Myocyte (in vitro differentiated cells): ENCODE measurements around the gene RPS21. TPM values are rescaled to one million over a fixed set of nuclear protein-coding genes. Genes with fewer than 3 reads are reported as not detected.

Experiments used
- DNase-seq: peaks from one replicate; pipeline ENCODE4 v3.0.0-alpha.2; 2012; ENCODE audit warnings: low read depth
- total RNA-seq: library from RNA; depleted of rRNA; stranded (reverse); fragments of >200 nt; gene quantifications from 2 replicates; pipeline ENCODE4 v1.2.3, GENCODE V29; 2014

The RPS21 gene
- total RNA-seq, 1 donor from 2014 or later: 610 TPM

DNA sequence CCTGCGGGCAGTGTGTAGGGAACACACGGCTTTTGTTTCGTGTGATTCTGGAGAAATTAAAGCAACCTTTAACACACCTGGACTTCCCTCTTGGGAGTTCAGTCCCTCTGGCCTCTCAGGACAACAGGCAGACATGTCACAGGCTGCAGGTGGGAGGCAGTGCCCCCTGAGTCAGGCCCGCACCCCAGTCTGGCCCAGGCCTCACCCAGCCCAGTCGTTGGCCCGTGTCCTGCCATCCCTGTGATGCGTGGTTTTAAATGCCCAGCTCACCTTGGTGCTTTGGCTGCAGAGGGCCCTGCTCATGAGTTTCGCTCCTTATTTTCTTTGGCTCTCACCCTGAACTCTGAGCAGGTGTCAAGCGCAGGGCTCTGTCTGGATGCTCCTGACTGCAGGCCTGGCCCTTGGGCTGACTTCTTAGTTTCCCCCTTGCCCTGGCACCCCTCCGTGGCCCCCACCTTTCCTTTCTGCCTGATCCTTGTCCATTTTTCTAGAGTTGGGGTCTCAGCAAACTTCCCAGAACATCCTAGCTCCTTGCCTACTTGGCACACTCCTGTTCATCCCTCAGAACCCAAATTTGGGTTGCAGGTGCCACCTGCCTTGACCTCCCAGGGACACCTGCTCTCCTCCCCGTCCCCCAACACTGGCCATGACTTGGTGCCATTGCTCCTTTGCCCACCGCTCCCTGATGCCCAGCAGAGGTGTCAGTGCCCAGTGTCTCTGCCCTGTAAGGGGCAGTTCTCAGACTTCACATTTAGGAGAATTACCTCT lies 22.4 kb downstream of the RPS21 start:
- no peak for DNase-seq

DNA sequence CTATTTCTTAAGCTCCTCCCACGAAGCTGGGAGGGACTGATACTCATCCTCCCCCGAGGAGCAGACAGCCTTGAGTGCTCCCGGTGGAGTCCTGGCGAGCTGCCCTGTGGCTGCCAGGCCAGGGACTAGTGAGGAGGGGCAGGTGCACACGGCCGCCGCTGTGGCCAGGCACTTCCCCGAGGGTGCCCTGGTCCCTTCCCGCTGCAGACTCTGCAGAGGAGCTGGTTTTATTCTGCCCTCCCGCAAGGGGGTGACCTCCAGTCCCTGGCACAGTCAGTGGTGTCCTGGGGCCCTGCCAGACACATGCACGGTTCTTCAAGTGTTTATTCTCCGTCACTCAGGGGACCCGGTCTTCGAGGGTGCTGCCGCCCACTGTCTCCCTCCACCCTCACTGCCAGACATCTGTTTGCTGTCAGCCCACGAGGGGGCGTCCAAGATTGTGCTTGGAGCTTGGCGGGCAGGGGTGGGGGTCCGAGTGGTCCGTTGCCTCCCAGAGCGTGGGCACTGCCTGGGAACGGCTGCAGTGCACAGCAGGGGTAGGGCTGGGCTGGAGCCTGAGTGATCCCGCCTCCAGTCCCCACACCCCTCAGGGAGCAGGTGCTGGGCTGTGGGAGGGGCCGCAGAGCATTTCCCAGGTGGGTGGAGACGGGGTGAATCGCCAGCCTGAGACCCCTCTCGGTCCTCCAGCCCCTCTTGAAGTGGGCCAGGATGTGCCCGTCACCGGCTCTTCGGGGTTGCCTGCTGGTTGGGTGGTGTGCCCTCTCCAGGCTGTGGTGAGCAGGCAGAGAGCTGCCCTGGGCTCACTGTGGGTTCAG lies 23.2 kb downstream of the RPS21 start:
- DNase-seq: peak; percentile 79

DNA sequence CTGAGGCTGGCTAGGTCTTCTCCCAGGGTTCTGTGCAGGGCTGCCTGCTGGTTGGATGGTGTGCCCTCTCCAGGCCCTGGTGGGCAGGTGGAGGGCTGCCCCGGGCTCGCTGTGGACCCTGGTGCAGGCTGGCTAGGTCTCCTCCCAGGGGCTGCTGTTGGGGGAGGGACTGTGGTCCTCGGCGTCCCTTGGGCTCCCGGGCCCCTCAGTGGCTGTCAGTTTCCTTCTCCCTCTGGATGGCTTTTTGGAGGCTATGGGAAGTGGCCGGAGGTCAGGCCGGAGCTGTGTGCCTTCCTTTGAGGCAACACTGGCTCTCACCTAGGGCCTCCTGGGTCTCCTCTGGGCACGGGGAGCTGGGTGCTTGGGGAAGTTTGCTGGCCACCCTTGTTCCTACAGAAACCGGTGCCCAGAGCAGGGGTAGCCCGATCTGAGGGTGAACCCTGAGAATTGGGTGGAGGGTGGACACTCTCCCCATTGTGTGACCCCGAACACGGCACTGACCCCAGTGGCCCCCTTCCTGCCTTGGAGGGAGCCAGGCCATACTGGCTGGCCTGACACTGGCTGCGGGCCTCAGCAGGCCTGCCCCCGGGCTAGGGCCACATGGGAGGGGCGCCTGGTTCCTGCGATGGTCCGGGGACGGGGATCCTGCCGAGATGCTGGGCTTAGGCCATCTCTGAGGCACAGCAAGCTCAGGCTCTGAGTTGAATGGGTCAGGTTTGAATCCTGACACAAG lies 24.0 kb downstream of the RPS21 start:
- DNase-seq: no peak

DNA sequence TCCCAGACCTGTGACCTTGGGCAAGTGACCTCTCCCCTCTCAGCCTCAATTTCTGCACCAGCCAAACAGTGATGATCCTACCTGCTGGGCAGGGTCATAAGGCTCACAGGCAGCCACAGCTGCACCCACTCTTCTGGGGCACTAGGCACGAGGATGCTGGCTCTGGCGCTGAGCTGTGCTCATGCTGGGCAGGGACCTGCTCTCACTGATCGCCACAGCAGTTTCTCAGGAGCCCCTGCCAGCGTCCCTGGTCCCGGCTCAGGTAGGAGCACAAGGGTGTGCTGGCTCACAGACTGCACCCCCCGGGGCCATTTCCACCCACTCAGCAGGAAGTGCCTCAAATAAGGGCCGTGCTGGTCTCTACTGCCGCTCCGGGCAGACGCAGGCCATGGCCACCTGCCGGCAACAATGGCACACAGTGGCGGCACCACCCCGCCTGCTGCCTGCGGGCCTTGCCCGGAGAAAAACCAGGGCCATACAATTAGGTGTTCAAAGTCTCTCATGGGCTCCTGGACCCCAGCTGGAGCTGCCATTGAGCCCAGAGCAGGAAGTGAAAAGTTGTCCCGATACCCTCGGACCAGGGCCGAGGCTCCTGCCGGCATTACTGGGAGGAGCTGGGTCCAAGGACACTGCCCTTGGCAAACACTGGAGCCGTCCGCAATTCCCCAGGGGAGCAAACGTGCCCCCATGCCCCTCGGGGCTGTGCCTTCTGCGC lies 24.7 kb downstream of the RPS21 start:
- DNase-seq: no peak

DNA sequence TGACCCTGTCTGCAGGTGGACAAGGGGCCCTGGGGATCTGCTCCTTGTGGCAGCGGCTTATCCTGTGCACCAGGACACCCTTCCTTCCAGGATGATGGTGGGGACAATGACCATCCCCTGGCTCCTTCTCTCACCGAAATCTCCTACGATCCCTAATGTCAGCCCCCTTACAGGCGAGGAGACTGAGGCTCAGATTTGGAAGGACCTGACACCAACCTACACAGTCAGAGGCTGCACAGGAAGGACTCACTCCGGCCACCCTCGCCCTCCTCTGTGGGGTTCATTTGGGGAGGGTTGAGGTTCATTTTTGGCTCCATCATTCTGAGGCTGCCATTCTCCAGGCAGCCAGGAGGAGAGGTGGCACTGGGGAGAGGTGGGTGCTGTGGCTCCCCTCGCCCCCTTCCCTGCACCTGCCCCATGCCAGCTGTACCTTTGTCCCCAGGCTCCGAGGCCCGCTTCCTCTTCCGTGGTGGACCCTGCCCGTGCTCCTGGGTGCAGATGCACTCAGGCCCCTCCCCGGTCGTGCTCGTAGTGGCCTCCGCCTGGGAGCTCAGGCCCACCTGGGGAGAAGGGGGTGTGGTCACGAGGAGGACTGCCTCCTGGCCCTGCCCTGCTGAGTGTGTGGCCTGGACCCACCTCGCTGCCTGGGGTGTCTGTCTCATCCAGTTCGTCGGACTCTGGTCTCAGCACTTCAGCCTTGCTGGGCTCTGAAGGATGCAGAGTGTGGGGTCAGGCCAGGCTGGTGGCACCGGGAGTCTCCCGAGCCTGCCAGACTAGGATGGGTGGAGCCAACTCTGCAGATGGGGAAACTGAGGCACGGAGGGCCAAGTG lies 25.5 kb downstream of the RPS21 start:
- DNase-seq: no peak

- no peak for DNase-seq
Observed at GRCh38 chr20:62413025-62413570, 26.2 kb downstream of the RPS21 start.

DNA sequence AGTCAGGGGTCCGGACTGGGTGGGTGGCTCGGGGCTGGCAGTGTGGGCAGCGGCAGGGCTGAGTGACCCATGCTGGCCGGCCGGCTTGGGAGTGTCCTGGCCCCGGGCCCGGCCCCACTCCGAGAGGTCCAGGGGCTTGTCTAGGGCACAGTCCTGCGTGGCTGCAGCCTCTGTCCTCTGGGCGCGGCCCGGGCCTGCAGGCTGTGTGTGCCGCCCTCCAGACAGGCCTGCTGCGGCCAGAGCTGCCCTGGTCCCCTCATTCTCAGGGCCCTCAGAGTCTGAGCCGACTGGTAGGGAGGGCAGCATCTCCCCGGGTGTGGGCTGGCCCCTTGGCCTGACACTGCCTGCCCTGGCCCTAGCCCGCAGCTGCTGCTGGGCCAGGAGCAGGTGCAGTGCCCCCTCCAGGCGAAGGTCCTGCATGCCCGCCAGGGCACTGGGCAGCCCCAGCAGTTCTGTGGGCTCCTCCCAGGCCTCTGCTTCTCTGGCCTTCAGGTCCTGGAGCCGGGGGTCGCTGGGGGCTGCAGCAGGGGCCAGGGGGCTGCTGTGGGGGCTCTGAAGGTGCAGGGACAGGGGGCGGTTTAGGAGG lies 27.1 kb downstream of the RPS21 start:
- peak; percentile 68 for DNase-seq

- no peak for DNase-seq
Observed at GRCh38 chr20:62415354-62416111, 28.6 kb downstream of the RPS21 start.

- DNase-seq: no peak
Observed at GRCh38 chr20:62416651-62417637, 30.0 kb downstream of the RPS21 start.

DNA sequence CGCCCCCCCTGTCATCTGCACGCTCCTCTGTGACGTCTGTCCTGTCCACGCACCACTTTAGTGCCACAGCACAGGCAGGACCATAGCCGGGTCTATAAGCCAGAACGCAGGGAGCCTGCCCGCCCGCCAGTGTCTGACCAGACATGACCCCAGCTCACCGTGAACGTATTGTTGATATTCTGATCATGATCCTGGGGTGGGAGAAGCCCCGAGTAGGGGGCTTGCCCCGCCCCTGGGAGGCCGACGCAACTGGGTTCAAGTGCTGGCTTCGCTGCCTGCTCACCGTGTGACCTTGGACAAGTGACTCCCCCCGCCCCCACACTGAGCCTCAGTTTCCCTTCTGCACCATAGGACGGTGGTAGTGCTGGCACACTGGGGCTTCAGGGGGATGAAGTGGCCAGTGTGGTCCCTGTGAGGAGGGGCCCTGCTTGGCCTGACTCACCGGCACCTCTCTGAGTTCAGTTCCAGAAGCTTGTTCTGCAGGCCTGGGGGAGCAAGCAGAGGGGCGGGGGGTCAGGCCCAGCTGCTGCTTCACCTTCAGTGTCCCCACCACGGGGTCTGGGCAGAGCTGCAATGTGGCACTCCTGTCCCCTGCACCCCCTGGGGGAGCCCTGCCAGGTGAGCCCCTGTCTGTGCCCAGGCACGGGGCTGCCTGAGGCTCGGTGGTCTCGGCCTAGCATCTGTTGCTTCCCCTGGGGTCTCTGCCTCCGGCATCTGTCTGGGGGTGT lies 31.2 kb downstream of the RPS21 start:
- DNase-seq: no peak

DNA sequence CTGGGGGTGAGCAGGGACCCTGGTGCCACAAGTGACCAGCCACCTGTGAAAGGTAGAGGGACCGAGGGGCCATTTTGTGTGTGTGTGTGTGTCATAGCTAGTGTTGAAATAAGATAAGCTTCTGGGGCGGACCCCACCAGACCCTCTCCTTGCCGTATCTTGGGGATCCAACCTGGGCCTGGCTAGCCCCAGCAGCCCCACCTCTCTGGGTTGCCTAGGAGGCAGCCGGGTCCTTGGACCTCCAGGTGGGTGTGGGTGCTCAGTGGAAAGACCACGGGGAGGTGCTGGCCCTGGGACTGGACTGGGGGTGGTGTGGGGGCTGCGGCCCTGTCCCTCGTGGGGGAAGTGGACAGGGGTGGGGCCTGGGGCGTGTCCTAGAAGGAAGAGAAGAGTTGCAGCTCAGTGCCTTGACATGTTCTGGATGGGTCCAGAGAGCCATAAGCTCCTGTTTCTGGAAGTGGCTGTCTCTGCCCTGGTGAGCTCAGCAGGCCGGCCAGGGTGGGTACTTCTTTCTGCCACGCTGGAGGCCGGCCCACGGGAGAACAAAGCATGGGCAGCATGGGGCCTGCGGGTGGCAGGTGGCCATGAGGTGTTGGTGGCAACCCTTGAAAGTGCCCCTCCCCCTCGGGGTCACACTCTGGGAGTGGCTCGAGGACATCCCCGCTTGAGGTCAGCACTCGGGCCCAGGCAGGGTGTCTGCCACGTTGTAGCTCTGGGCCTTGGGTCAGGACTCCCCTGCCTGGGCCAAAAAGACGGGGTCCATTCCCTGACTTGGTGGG lies 32.0 kb downstream of the RPS21 start:
- no peak for DNase-seq

DNA sequence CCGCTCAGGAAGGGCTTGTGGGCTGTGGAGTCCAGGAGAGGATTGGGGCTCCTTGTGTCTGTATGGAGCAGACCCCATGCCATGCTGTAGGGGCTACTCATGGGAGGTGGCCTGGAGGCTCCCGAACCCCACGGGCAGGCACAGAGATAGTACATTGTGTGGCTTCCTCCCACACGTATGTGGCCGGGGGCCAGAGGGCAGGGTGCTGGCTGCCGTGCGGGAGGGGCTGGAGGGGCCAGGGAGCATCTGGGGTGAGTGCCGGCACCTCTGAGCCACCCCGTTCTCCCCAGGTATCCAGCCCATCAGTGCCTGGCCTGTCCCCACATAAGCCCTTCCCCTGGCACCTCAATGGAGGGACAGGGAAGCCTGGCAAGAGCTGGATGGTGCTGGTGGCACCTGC lies 32.9 kb downstream of the RPS21 start:
- DNase-seq: no peak

DNA sequence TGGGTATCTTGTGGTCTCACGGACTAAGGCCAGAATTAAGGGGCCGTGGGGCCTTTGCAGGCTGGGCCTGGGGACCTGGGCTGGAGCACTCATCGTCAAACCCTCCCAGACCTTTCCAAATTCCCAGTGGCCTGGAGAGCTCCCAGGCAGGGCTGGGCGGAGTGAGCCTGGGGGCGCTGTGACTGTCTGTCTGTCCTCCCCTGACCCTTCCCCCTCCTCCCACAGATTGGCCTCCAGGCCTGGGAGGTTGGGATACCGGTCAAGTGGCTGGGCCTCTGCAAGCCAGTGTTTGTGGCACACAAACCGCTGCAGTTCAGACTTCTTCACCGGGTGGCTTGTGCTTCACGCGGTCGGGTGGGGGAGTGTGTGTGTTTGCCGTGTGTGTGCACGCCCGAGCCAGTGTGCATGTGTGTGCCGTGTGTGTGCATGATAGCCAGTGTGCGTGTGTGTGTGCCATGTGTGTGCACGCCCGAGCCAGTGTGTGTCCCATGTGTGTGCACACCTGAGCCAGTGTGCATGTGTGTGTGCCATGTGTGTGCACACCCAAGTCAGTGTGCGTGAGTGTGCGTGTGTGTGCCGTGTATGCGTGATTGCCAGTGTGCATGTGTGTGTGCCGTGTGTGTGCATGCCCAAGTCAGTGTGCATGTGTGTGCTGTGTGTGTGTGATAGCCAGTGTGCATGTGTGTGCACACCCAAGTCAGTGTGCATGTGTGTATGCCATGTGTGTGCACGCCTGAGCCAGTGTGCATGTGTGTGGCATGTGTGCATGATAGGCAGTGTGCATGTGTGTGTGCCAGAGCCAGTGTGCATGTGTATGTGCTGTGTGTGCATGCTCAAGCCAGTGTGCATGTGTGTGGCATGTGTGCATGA lies 34.2 kb downstream of the RPS21 start:
- no peak for DNase-seq

- DNase-seq: no peak
Observed at GRCh38 chr20:62421716-62421990, 34.8 kb downstream of the RPS21 start.

DNA sequence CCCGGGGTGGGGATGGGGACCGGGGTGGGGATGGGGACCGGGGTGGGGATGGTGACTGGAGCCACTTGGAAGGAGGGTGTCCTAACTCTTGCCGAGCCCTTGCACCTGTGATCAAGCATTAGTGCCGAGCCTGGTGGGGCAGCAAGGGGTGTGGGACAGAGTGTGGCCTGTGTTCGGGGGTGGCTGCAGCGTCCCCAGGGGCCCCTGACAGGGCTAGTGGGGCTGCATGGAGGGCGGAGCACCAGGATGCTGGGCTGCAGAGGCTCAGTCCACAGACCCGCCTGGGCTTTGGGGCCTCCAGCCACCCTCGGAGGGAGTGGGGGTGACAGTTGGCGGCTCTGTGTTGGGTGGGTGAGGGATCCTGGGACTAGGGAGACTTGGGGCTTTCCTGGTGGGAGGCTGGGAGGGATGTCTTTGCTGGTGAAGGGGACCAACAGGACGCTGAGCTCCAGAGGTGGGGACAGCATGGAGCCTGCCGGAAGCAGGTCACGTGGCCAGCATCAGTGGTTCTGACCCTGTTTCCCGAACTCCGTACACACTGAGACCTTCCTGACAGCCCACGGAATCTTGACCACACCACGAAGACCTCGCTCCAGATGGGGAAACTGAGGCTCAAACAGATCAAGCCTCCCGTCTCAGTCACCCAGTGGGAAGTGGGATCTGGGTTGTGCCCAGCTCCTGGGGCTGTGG lies 35.9 kb downstream of the RPS21 start:
- DNase-seq: no peak
